SH-SY5Y (cell line): ENCODE results near the gene MATN4.

Source experiments
- GATA2 ChIP-seq: IDR thresholded peaks from 2 replicates; pipeline ENCODE4 v1.6.1; 2011; ENCODE audit warnings: mild to moderate bottlenecking, low read depth, low read length
- GATA3 ChIP-seq: IDR thresholded peaks from 2 replicates; pipeline ENCODE4 v1.6.1; 2011; ENCODE audit warnings: low read depth, mild to moderate bottlenecking, low read length, moderate library complexity

DNA sequence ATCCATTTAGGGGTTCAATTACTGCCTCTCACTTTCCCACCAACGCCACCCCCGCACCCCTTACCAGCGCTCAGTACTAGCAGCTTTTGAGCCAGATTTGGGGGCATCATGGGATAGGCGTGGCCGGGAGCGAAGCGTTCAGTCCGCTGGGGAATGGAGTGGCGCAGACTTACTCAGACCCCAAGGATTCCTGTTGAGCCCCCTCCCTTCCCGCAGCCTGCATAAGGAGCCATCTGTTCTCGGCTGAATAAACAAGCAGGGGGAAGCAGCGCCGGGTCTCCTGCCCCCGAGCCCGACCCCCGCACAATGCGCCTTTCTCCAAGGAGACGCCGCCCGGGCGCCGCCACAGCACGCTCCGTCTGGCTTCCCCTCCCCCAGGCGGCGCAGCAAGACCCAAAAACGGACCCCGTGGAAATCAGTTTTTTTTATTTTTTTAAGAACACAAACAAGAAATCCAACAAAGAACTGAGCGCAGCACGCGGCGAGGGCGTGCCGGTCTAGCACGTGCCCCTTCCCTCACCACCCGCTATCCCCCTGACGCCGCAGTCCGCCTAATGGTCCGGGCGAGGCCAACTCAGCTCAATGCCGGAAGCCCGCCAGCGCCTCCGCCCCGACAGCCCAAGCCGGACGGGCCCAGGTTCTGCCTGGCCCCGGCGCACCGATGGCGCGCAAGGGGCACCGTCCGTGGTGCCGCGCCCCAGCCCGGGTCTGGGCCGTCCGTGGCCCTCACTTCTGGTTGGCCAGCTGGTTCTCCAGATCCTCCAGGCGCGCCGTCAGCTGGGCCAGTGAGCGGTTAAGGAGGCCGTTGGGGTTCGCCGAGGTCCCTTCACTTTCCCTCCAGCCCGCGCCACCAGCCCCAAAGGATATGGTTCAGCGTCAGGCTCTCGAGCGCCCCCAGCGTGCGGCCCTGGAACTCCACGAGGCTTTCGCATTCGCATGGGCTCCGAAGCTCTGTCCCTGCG, 14.8 kb downstream of the MATN4 start:
- no peak for TF ChIP-seq GATA3
- TF ChIP-seq GATA2 = no peak
